Mucosa of descending colon (tissue), 3 donors: ENCODE measurements around the gene ATN1. TPM values are rescaled to one million over a fixed set of nuclear protein-coding genes. Genes with fewer than 3 reads are reported as not detected.

Experiments used
- ATAC-seq: fragments of 200-7000 bp; cut with Tn5 transposase; one replicate; pipeline ENCODE4 v1.9.1; 2020; ENCODE audit warnings: mild to moderate bottlenecking, moderate library complexity
- DNase-seq, 3 donors: peaks; one replicate each; pipeline ENCODE4 v3.0.0-alpha.2; 2020
- H3K36me3 ChIP-seq: fragments of 200-600 bp; one replicate; pipeline ENCODE4 v1.8.0; 2021; ENCODE audit warnings: low read depth, mild to moderate bottlenecking
- H3K4me1 ChIP-seq: fragments of 200-600 bp; one replicate; pipeline ENCODE4 v1.8.0; 2021; ENCODE audit warnings: low read depth, mild to moderate bottlenecking
- H3K4me3 ChIP-seq: fragments of 200-600 bp; one replicate; pipeline ENCODE4 v1.8.0; 2021; ENCODE audit warnings: mild to moderate bottlenecking
- H3K9me3 ChIP-seq: fragments of 200-600 bp; one replicate; pipeline ENCODE4 v1.8.0; 2021; ENCODE audit warnings: mild to moderate bottlenecking
- CTCF ChIP-seq: fragments of 200-600 bp; IDR thresholded peaks from one replicate; pipeline ENCODE4 v1.8.0; 2022; ENCODE audit warnings: antibody characterized with exemption, mild to moderate bottlenecking
- intact Hi-C, 2 donors: fragments of 100-400 bp; cut with DNase I in 1 of 2; cut with micrococcal nuclease in 1 of 2; formaldehyde crosslinking; loops; one replicate each; pipeline versions ENCODE4 v1.11.0 to v1.11.1; 2022; cut with DNase I, micrococcal nuclease
- total RNA-seq, 3 donors: library from RNA; stranded (reverse); fragmentation: NEBNext Ultra II Directional in 2 of 3; extraction: Animal tissue kit (Norgen Biotek cat#: 25700) in 2 of 3; gene quantifications; one replicate each; pipeline versions ENCODE4 v1.2.1 to v1.2.4, GENCODE V29; 2021 to 2023
- donor health status: DM: no; HTN: no; CAD: no; lungs with moderate emphysema.
- donor health status: DM: no; HTN: no; CAD: no.
- donor health status: DM: no; HTN: yes; CAD: no.

Gene ATN1
- total RNA-seq, 3 donors from 2014 or later = 68.5 to 208 (median 82.4) TPM

GRCh38 chr12:6916426-6917200, 11.1 kb upstream of the ATN1 start:
- ATAC-seq = no peak
- peak in 1 of 3 donors; percentile 39 for DNase-seq
- intact Hi-C loops = loop anchor here in 1 of 2 donors (10.0 kb wide), 1 partner anchor 178 kb away; the partner anchor contains the start of gene C1R

GRCh38 chr12:6917491-6918231, 10.1 kb upstream of the ATN1 start:
- Histone ChIP-seq H3K4me1 (peaks cover 16% of the 10 kb centered on the region), H3K4me3 (no peak overlapping the region), H3K36me3 (no peaks in the 10 kb centered on the region), H3K9me3 (no peaks in the 10 kb centered on the region)
- ATAC-seq = no peak
- DNase-seq = no peak
- intact Hi-C loops = loop anchor here in 1 of 2 donors (10.0 kb wide), 1 partner anchor 177 kb away; the partner anchor contains the start of gene C1R
- TF ChIP-seq CTCF = no peak

More at GRCh38 chr12:6916426-6917200, 11.1 kb upstream of the ATN1 start:
- Histone ChIP-seq H3K9me3 (no peaks in the 10 kb centered on the region), H3K4me3 (no peak overlapping the region), H3K4me1 (peaks cover 16% of the 10 kb centered on the region), H3K36me3 (no peaks in the 10 kb centered on the region)
- no peak for TF ChIP-seq CTCF

GRCh38 chr12:6919588-6919987, 8.2 kb upstream of the ATN1 start:
- Histone ChIP-seq H3K9me3 (no peaks in the 10 kb centered on the region), H3K36me3 (no peaks in the 10 kb centered on the region), H3K4me3 (no peak overlapping the region), H3K4me1 (peaks cover 13% of the 10 kb centered on the region)
- ATAC-seq = no peak
- intact Hi-C loops = loop anchor here in 1 of 2 donors (10.0 kb wide), 1 partner anchor 175 kb away; the partner anchor contains the start of gene C1R
- no peak for TF ChIP-seq CTCF
- DNase-seq = peak in 1 of 3 donors; percentile 6

- TF ChIP-seq CTCF = no peak
- ATAC-seq (no peak), DNase-seq (no peak)
- Histone ChIP-seq H3K4me3 (no peak overlapping the region), H3K4me1 (peaks cover 24% of the 10 kb centered on the region), H3K9me3 (no peaks in the 10 kb centered on the region), H3K36me3 (no peaks in the 10 kb centered on the region)
- intact Hi-C loops = no loop called here
Measured at GRCh38 chr12:6921539-6921938, 6.2 kb upstream of the ATN1 start.

GRCh38 chr12:6921996-6922946, 5.5 kb upstream of the ATN1 start:
- Histone ChIP-seq H3K4me3 (no peak overlapping the region), H3K36me3 (no peaks in the 10 kb centered on the region), H3K9me3 (no peaks in the 10 kb centered on the region), H3K4me1 (peaks cover 31% of the 10 kb centered on the region)
- ATAC-seq (no peak), DNase-seq (peak in 1 of 3 donors; percentile 32)
- no peak for TF ChIP-seq CTCF
- intact Hi-C loops = no loop called here
